ENCODE data around the gene POU6F2.

The POU6F2 gene

GRCh38 chr7:39199006-39199405, 221.3 kb downstream of the POU6F2 start:
- no peak for DNase-seq

GRCh38 chr7:39199951-39200350, 222.2 kb downstream of the POU6F2 start:
- no peak for DNase-seq

DNA sequence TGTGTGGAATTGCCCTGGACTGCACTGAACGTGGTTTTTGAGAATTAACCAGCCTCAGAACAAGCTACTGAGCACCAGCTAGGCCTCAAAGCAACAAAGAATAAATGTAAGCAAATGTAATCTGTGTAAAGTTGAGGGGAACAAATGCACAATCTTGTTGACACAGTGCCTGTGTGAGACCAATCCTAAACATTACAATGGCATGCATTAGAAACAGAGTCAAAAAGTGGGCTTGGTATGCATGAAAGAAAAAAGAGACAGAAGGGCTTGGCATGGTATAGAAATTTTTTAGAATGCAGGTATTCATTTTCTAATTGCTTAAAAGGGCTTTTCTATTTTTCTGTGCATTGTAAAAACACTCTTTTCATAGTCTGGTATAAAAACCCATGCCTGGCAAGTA, 224.3 kb downstream of the POU6F2 start:
- no peak for DNase-seq

- no peak for DNase-seq
Measured at GRCh38 chr7:39210362-39210761, 232.7 kb downstream of the POU6F2 start.

GRCh38 chr7:39211581-39211980, 233.9 kb downstream of the POU6F2 start:
- DNase-seq, result no peak

DNA sequence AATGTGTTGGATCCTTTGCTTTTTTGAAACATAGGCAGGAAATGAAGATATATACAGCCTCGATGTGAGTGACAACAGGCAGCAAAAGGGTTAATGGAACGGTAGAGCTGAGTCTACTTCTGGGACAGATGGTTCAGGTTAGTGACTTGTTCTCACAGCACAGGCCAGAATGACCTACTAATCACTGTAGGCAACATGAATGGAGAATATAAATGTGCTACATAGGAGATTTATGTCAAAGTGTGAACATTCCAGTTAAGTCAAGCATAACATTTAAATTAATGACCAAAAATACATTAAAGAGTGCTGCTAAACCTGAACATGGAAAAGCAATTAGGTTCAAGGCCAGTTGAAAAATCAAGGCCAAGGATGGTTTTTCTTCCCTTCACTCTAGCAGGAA, 235.2 kb downstream of the POU6F2 start:
- no peak for DNase-seq

DNA sequence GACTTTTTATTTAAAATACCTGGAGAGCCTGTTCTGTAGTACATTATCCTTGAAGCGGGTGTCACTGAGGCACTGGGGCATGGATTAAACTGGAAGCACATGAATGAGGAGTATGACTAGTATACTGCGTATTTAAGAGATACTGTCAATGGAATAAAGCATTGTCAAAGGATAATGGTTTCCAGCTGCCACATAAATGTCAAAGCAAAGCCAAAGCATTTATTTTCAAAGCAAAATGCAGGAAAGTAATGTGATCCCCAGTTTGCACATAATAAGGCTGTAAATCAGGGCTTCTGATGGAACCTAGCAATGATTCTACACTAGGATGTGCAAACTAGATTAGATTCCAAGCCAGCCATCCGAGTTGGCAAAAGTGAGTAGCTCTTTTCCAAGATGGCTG, 240.1 kb downstream of the POU6F2 start:
- no peak for DNase-seq

DNA sequence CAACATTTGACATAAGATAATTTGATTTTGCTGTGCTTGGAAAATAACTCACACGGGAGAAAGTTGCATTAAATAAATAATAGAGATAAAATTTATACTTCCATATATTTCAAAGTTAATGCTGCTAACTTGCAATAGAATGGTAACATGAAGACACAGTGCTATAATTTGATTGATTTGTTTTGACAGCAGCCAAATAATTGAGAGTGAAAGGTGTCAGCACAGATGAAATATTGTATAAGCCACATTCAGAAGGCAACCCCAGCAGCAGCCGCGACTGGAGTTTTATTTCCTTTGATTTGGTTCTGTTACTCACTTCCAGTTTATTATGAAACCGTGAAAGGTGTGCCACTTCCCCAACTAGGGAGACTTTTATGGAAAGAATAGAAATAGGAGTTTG, 242.2 kb downstream of the POU6F2 start:
- DNase-seq, result no peak

GRCh38 chr7:39221901-39222300, 244.2 kb downstream of the POU6F2 start:
- no peak for DNase-seq

GRCh38 chr7:39228946-39229345, 251.2 kb downstream of the POU6F2 start:
- DNase-seq, result no peak

GRCh38 chr7:39233851-39234529, 256.3 kb downstream of the POU6F2 start:
- DNase-seq, result no peak

DNA sequence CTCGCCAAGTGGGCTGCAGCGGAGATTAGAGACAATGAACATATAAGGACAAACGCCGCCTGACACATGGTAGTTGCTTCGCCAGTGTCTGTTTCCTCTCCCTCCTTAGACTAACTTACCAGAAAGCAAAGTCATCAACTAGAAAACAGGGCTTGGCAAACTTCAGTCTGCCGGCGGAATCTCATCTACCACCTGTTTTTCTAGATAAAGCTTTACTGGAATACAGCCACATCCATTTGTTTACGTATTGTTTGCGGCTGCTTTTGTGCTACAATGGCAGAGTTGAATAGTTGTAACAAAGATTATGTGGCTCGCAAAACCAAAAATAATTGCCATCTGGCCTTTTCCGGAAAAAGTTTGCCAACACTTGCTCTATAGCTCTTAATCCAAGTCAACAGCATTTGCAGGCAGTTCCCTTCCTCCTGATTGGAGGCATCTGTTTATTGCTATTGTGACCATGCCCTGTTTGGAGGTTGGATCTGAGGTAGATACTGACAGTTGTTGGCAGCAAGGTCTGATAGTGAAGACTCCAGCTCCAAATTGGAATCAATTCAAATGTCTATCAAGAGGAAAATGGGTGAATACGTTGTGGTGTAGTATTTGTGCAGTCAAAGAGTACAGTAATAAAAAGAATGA, 260.6 kb downstream of the POU6F2 start:
- no peak for DNase-seq

DNA sequence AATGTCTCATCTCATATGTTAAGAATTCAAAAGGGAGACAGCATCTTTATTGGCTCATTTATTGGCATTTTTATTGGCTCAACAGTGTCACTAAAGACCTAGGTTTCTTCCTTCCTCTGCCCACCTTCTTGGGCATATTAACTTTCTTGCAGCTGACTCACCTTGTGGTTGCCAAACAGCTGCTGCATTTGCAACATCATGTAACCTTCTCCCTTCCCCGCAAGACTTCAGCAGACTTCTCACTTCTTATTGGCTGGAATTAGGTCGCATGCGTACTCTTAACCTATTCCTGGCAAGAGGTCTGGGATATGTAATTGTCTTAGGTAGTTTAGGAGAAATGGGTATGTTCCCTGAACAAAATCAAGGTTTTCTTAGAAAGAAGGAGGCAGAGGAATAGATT, 263.2 kb downstream of the POU6F2 start:
- no peak for DNase-seq

DNA sequence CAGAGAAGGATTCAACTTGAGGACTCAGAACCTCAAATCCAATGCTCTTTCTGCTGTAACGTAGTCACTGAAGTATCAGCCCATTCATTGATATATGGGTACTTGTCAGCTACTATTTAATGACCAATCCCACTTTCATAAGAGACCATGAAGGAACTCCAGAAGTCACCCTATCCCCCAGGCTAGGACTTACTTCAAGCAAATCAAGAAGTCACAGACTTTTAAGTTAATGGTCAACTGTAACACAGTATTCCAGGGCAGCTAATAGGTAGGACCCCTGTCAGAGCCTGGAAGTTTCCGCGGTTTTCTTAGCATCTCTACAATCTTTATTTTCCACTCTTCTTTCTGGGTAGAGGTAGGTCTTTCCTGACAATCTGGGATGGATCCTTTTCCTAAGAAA, 269.9 kb downstream of the POU6F2 start:
- no peak for DNase-seq

- no peak for DNase-seq
Measured at GRCh38 chr7:39248041-39248691, 270.5 kb downstream of the POU6F2 start.

DNA sequence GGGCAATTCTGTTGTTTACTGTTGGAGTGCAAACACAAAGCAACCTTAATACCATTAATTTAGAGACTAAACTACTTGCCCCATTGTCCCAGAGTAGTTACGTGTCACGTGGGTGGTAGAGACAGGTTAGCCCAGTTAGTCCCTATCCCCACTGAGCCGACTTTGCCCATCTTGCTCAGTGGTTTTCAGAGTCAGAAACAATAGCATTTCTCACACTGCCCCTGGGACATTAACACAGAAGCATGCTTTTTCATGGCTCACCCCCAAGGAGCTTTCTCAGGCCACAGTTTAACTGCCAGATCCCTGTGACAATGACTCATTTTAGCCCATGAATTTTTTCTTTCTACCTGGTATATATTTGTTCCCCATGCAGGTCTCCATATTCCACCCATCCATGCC, 271.0 kb downstream of the POU6F2 start:
- no peak for DNase-seq

DNA sequence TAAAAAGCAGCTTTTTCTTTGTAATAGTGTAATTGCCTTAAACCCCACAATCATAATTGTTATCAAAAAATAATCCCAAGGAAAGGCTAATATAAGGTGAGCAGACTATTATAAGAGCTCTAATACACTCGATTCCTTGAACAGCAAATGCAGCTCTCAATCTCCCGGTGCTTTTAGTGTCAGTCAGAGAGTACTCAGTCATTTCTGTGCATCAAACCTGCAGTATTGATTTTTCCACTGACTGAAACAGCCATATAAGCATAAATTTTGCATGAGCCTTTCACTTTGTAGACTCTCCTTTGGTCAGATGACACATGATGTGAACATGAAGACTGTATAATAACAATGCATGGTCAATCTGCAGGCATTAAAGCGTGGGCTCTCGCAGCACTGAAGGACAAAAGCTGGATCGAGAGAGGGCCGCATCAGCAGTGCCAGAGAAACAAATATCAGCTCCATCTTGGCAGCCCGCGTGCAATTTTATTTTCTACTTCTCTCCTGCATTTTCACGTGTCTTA, 272.0 kb downstream of the POU6F2 start:
- no peak for DNase-seq

- no peak for DNase-seq
Measured at GRCh38 chr7:39252916-39253315, 275.2 kb downstream of the POU6F2 start.

DNA sequence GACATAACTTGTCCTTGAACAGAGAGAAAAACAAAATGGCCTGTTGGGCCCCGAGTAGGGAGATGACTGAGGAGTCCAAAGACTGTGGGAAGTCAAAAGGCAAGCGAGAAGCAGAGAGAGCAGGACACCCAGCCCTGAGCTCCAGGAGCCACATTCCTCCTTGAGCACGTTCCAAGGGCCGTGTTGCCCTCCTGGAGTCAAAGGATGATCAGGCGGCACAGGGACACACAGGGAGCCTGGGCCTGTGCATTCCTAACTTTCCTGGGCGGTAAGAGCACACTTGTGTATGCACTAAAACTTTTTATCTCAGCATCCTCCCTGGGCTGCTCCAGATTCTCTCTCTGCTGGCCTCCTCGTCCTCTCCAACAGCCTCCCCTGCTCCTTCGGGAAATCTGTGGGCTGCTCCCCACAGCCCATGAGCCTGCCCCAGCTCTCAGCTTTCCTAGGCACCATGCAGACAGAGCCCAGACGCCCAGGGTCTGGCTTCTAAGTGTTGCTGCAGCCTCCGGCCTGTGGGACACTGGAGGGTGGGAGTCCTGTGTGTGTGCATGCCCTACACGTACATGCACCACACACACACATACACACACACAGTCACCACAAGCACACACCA, 281.8 kb downstream of the POU6F2 start:
- DNase-seq, result no peak

GRCh38 chr7:39260279-39260844, 282.7 kb downstream of the POU6F2 start:
- no peak for DNase-seq

DNA sequence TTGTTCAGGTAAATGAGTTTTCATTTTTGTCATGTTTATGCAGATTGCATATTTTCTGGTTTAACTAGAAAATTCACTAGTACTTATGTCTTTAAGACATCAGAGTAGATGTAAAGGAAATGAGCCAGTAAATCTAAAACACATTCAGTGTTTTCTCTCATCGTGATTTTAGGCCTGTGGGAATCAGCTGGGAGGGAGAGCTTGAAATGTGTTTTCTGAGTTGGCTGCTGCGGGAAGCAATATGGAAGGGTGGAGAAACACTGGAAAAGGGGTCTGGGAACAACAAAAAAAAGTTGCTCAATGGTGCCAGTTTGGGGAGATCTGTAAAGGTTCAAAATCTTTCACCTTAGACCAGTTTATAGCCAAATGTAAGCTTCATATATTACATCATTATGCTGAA, 284.1 kb downstream of the POU6F2 start:
- DNase-seq, result no peak

GRCh38 chr7:39265641-39266591, 288.2 kb downstream of the POU6F2 start:
- no peak for DNase-seq

Data from SW 1271 (cell line).